Erythroblast (primary cell): ENCODE data around the gene ZMIZ1.

Experiments
- DNase-seq, 2 experiments: peaks; one replicate each; lab custom pipeline; 2025; lab: John Stamatoyannopoulos, UW
- GATA1 ChIP-seq: IDR thresholded peaks from 2 replicates; pipeline ENCODE4 v1.6.1; 2011; ENCODE audit warnings: low read depth, mild to moderate bottlenecking, control low read depth, low read length, moderate library complexity
- POLR2A ChIP-seq: IDR thresholded peaks from 2 replicates; pipeline ENCODE4 v1.6.1; 2011; ENCODE audit warnings: mild to moderate bottlenecking, low read length

Gene ZMIZ1

DNA sequence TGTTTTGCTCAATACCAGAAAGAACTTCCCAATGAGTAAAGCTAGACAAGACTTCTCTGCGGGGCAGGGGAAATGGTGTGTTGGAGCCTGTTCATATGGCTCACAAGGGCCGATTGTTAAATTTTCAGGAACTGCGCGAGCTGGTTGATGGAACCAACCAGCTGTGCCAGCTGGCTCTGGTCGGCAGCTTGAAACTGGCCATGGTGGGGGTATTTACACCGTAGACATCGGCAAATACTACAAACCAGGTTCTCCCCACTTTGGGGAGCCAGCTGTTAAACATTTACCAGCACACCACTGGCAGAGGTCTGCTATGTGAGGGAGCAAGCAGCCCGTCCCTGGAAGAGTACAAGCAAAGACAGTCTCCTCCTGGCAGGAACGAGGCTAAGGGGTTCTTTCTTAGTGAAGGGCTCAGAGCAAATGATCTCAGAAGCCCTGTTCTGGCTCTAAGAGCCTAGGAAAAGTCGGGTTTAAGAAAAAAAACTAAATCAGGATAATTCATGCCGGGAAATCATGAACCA, 8.8 kb upstream of the ZMIZ1 start:
- no peak for DNase-seq

DNA sequence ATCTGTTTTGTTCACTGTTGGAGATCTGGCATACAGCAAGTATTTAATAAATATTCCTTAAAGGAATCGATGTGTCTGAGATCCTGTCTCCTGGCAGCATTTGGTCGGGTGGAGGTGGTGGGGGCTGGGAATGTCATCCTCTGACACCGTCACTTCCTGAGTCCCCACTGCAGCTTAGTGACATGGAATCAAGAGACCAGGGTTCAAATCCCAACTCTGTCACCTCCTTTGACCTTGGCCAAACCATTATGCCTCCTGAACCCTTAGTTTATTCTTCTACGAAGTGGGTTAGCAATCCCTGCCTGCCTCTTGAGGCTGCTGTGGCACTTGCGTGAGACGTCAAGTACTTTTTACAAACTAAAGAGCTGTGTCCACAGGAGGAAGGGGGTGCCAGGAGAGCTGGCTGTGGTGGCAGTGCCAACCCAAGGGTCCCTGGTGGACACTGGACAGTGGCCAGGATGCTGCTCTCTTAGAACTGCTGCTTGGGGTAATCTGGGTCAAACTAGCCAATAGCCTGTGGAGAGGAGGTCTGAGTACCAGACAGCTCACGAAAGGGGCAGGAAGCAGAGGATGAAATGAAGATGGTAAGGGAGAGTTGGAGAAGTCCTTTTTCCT, 8.0 kb upstream of the ZMIZ1 start:
- TF ChIP-seq POLR2A: no peak
- DNase-seq: no peak

More for the DNA sequence above, 8.8 kb upstream of the ZMIZ1 start:
- TF ChIP-seq GATA1: no peak
- no peak for TF ChIP-seq POLR2A

DNA sequence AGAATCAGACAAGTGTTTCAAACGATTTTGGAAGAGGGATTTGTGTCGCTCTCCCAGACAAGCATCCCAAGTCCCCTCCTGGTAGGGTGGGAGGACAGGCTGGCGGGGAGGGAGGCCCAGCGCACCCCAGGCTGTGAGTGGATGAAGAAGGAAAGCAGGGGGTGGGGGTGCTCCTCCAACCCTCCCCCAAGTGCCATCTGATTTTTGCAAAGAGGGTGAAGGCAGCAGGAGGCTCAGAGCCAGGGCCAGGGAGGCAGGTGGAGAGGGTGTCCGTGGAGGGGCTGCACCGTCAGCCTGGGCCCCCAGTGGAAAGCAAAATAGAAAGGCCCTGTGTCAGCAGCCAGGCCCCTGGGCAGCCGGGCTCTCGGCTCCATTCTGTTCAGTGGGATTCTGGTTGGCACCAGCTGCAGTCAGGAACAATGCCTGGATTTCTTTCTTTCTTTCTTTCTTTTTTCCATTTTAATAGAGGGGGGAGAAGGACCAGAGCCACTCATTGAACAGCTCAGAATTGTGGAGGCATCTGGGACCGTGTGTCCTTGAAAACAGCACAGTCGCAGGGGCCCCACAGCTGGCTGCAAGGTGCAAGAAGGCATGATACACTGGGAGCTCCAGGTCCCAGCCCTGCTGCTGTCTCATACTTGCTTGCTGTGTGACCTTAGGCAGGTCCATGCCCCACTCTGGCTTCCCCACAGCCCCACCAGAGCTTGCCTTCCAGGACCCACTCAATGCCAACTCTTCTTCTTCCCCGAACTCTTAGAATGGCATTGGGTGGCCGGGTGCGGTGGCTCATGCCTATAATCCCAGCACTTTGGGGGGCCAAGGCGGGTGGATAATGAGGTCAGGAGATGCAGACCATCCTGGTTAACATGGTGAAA, 7.1 kb upstream of the ZMIZ1 start:
- DNase-seq: no peak
- TF ChIP-seq GATA1: no peak
- no peak for TF ChIP-seq POLR2A

DNA sequence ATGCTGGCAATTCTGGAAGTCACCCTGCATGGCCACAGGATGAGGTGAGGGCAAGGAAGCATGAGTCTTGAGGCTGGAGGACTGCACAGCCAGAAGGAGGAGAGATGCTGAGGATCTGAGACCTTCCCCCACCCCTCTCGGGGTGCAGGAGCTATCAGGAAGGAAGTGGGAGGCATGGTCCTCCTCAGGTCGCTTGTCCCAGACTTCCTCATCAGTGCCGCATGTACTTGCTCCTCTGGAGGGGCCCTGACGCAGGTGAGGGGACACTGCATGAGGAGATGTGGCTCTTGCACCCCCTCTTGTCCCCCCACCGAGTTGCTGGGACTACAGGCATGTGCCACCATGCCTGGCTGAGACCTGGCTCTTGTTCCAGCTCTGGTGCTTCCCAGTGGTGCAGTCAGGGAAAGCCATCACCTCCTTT, 5.7 kb upstream of the ZMIZ1 start:
- TF ChIP-seq POLR2A (no peak), GATA1 (no peak)

DNA sequence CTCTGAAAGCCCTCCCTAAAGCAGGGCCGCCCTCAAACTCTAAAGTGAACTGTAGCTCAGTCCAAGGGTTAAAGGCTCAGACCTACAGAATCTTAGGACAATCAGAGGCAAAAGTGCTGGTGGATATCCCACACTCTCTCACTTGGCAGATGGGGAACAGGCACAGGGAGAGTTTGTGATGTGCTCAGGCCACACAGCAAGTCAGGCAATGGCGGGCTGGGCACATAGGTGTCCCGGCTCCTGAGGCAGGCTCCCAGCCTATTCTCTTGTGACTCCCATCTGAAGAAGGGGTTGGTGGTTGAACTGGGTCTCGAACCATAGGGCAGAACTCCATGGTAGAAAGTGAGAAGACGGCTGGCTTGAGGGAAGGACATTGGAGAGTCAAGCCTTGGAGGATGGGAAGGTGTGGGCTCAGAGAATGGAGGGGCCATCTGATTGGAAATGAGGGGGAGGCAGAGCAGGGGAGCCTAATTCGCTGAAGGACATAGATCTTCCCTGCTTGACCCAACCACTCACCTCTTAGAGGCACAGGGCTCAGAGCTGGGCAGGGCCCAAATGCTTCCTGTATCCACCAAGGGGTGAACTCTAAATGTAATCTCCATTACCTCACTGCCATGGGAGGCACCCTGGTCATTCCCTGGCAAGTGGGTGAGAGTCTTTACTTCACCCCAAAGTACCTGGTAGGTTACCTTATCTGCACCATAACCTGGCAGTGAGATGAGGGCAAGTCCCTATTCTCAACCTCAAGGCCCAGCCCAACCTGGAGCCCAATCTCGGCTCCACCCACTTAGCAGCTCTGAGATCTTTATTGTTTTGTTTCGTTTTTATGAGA, 4.9 kb upstream of the ZMIZ1 start:
- TF ChIP-seq POLR2A (no peak), GATA1 (no peak)
- no peak for DNase-seq

More for the DNA sequence above, 5.7 kb upstream of the ZMIZ1 start:
- DNase-seq: no peak

DNA sequence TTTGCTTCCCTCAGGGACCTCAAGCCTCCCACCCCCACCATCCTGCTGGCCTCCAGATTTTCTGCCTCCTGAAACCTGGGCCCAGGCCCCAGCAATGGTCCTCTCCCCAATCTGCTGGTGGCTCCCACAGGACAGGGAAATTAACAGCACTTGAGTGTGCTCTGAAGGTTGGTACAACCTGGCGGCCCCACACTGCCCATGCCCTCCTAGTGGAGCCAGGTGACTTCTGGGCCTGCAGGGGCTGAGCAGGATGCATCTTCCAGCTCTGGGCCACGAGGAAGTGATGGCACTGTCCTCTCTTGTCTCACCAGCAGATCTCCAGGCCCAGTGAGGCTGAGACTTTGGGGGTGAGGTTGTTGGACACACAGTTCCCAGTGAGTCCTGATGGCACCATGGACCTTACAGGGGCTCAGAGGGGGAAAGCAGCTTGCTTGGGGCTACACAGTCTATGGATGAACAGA, 3.6 kb upstream of the ZMIZ1 start:
- DNase-seq: no peak
- TF ChIP-seq POLR2A (no peak), GATA1 (no peak)

DNA sequence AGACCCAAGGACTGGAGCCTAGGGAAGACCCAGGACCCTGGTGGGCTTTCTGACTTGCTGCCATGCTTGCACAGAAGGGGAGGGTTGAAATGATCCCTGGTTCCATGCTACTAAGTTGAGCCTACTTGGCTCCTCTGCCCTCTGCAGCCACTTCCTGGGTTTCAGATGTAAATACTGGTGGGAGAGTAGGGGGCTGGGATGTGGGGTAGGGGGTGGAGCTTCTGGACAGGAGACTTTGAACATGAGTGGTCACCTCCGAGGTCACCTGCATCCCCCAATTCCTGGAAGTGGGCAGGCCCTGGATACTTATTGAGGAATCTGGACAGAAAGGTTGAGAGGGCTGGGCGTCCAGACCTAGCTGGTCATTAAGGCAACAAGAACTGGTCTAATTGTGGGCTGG, 2.9 kb upstream of the ZMIZ1 start:
- TF ChIP-seq GATA1 (no peak), POLR2A (no peak)
- no peak for DNase-seq

DNA sequence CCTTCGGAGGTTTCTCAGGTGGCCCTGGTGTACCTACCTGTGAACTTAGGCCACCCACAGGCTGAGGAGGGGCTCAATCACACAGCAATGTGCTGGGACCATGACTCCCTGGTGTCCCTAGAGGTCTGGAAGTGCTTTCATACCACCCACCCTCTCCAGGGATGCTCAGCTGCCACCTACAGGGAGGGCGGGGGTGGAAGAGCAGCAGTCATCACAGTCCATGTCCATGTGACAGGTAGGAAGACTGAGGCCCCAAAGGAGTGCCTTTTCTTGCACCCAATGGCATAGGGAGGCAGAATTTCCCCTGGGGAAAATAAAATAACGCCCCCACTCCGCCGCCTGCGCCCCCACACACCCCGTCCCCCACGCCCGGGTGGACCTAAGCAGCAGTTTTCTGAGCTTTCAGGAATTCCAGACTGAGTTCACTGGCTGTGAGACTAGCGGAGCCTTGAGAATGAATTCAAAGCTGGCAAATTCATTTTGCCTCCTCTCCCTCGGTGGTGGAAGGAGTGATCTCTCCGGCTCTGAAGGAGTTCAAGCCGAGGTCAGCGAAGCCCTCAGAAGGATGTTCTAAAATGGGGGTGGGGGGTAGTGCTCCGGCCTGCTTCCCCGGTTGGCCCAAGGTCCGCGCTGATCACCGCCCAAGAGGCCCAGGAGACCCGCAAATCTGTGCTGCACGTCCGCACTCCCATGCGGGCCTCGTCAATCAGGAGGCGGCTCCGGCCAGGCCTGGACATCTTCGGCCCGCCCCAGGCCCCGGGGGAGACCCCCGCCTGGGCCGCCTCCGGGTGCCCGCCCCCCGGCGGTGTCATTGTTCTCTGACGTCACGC, 2.1 kb upstream of the ZMIZ1 start:
- DNase-seq: peak; percentile 27 to 45
- TF ChIP-seq GATA1 (no peak), POLR2A (no peak)

DNA sequence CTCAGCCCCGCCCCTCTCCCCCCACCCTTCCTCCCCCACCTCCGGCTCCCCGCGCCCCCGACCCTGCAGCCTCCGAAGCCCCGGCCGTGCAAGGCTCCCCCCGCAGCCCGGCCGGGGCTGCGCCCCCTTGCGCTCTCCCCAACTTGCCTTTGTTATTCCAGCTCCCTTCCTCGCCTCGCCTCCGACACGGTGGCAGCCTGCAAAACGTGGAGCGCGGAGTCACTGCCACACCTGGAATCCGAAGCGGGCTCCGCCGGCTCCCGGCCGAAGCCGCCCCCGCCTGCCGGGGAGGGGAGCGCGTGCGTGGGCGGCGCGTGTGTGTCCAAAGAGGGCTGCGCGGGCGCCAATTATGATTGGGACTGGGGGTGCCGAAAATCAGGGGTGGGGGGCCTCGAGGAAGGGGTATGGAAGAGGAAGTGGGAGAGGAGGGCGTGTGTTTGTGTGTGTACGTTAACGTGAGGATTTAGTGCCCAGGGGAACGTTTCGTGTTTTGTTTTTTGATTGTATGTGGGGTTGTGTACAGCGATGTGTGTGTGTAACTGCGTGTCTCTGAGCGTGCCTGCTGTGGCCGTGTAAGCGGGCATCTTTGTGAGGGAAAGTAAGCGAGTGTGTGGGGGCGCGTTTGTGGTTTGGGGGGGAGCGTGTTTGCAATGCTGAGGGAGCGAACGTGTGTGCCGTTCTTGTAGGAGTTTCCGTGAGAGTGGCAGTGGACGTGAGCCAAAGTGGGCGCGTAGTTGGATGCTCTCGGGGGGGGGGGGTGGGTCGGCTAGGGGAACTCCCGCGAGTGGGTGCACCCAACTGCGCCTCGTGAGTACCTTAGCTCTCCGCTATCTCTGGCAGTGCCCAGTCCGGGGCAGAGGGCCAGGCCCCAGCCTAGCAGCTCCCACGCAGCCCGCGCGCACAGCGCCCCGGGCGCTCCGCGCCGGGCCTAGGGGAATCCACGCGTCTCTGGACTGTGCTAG, 1.2 kb upstream of the ZMIZ1 start:
- no peak for TF ChIP-seq POLR2A
- TF ChIP-seq GATA1: no peak
- DNase-seq: peak; percentile 86 to 93

DNA sequence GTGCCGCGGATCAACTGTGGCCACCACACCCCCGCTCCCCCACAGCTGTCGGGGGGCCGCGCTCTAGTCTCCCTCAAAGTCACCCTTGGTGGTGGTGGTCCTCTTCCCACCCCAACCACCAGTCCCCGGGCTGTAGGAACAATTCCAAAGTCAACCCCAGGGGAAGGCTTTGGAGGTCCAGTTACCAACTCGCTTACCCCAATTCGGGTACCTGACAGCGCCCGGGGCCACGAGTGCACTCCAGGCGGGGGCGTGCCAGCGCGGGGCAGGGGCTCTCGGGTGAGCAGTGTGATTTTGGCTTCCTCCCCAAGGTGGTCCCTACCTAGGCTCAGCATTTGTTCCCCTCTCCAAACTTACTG, 584 bp upstream of the ZMIZ1 start:
- TF ChIP-seq POLR2A (no peak), GATA1 (no peak)
- peak; percentile 55 to 70 for DNase-seq

DNA sequence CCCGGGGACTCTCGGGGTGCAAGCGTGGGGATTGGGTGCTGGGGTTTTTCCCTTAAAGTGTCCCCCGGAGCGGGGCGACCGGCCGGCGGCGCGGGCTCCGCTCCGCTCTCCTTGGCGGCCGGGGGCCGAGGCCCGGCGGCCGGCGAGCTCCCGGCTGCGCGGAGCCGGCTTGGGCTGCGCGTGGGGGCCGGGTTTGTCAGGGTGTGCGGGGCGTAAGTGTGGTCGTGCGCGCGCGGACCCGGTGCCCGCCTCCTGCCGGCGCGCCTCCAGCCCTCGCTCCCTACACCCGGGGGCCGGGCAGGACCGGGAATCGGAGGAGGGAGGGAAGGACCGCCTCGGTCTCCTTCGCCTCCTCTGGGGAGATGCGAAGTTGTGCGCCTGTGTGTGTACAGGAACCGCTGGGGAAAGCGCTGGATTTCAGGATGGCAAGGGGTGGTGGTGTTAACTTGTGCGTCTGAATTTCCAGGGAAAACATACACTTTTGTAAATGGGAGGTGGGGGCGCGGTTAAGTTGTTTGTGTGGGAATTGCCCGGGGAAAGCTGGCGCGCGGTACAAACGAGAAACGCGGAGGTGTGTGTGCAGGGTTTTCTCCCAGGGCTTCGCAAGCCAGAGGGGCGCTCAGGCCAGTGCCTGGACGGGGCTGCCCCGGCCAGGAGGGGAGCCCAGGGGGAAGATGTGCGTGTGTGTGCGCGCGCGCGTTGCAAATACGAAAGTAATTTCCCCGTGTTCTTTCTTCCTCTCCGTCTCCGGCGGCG, 737 bp downstream of the ZMIZ1 start:
- peak; percentile 66 to 79 for DNase-seq
- TF ChIP-seq GATA1: no peak
- no peak for TF ChIP-seq POLR2A
